ENCODE results near the gene KHDC1. TPM values are rescaled to one million over a fixed set of nuclear protein-coding genes. Genes with fewer than 3 reads are reported as not detected.
"Not testable (repeated sequence)": the region's sequence is repeated elsewhere in the genome, so short reads cannot be mapped to it uniquely, and the experiment has no call there.

The KHDC1 gene
- total RNA-seq, 4 donors from 2014 or later, result 0.79 to 2.5 (median 1.1) TPM

- TF ChIP-seq CTCF (IDR thresholded peaks at IDR 0.05), result no peak
- no peak for DNase-seq (ENCODE audit: low spot score)
- no peak for ATAC-seq (ENCODE audit: low FRiP score)
Observed at GRCh38 chr6:73264446-73264845, 1.4 kb upstream of the KHDC1 start.

- ATAC-seq (ENCODE audit: low FRiP score) (peak; percentile 6), DNase-seq (ENCODE audit: low spot score) (no peak)
- no peak for TF ChIP-seq CTCF (IDR thresholded peaks at IDR 0.05)
Observed at GRCh38 chr6:73263570-73263909, 544 bp upstream of the KHDC1 start.

- no peak for TF ChIP-seq CTCF (IDR thresholded peaks at IDR 0.05)
- DNase-seq (ENCODE audit: low spot score), result no peak
- no peak for ATAC-seq (ENCODE audit: low FRiP score)
Observed at GRCh38 chr6:73258721-73259120, 4.3 kb downstream of the KHDC1 start.

- not testable (repeated sequence) for DNase-seq (ENCODE audit: low spot score)
Observed at GRCh38 chr6:73254323-73254722, 8.7 kb downstream of the KHDC1 start.

GRCh38 chr6:73252703-73253102 lies 10.3 kb downstream of the KHDC1 start:
- no peak for ATAC-seq (ENCODE audit: low FRiP score)
- no peak for DNase-seq (ENCODE audit: low spot score)
- no peak for TF ChIP-seq CTCF (IDR thresholded peaks at IDR 0.05)

More at GRCh38 chr6:73254323-73254722, 8.7 kb downstream of the KHDC1 start:
- not testable (repeated sequence) for ATAC-seq (ENCODE audit: low FRiP score)

GRCh38 chr6:73250016-73250415 lies 13.0 kb downstream of the KHDC1 start:
- ATAC-seq (ENCODE audit: low FRiP score) (no peak), DNase-seq (ENCODE audit: low spot score) (no peak)
- TF ChIP-seq CTCF (IDR thresholded peaks at IDR 0.05), result no peak

GRCh38 chr6:73248192-73248903 lies 14.6 kb downstream of the KHDC1 start:
- DNase-seq (ENCODE audit: low spot score), result no peak
- no peak for ATAC-seq (ENCODE audit: low FRiP score)

More at GRCh38 chr6:73248192-73248903, 14.6 kb downstream of the KHDC1 start:
- TF ChIP-seq CTCF (IDR thresholded peaks at IDR 0.05), result no peak

All from omental fat pad (tissue), 4 donors.